Activated CD4-positive, alpha-beta T cell treated with anti-CD3 and anti-CD28 coated beads for 4 hours (primary cell): ENCODE measurements around the gene TK2.
"Not testable (repeated sequence)": the region's sequence is repeated elsewhere in the genome, so short reads cannot be mapped to it uniquely, and the experiment has no call there.

ENCODE experiments used
- DNase-seq, 2 donors: peaks; one replicate each; pipeline ENCODE4 v3.0.0-alpha.2; 2020

The TK2 gene

DNA sequence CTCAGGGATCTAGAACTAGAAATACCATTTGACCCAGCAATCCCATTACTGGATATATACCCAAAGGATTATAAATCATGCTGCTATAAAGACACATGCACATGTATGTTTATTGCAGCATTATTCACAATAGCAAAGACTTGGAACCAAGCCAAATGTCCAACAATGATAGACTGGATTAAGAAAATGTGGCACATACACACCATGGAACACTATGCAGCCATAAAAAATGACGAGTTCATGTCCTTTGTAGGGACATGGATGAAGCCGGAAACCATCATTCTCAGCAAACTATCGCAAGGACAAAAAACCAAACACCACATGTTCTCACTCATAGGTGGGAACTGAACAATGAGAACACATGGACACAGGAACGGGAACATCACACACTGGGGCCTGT is 48.4 kb downstream of the TK2 start:
- DNase-seq = not testable (repeated sequence)

DNA sequence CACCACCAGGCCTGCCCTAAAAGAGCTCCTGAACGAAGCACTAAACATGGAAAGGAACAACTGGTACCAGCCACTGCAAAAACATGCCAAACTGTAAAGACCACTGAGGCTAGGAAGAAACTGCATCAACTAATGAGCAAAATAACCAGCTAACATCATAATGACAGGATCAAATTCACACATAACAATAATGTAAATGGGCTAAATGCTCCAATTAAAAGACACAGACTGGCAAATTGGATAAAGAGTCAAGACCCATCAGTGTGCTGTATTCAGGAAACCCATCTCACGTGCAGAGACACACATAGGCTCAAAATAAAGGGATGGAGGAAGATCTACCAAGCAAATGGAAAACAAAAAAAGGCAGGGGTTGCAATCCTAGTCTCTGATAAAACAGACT is 52.0 kb downstream of the TK2 start:
- not testable (repeated sequence) for DNase-seq

- not testable (repeated sequence) for DNase-seq
These were observed 53.7 kb downstream of the TK2 start for GRCh38 chr16:66496226-66496625.

GRCh38 chr16:66495440-66495839 is 54.5 kb downstream of the TK2 start:
- no peak for DNase-seq

- DNase-seq = no peak
These were observed 55.0 kb downstream of the TK2 start for GRCh38 chr16:66494916-66495315.

DNA sequence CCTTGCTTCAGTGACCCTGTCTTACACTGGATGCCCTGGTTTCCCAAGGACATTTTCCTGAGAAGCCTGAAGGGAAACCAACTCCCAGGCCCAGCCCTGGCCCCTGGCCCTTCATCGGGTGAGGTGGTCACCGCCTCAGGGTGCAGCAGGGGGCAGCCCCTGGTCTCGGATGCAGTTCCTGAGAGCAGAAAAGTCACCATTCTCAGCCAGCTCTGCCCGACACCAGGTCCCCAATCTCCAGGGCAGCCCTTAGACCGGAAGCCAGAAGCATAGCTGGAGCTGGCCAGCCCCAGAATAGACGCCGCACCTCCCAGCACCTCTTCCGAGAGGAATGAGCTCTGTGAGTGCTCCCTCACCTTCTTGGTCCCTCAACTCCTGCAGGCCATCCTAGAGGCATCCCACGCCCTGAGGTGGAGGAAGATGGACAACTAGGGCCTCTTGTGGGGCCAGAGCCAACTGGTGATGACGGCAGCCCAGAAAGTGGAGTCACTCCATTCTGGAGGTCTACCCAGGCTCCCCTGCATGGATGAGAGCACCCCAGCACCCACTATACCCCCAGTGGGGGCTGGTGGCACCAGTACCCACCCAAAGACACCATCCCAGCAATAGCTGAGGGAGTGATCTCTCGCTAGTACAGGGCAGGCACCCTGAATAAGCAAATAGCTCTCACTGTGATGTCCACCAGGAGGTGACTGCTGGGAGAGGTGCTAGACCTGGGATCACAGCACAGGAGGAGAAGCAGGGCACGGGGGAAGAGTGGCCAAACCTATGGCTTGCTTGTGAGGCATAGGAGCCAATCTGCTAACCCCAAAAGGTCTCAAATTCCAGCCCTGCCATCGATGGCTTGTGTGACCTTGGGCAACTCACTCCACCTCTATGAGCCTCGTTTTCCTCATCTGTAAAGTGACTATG is 56.2 kb downstream of the TK2 start:
- DNase-seq = no peak

- DNase-seq = no peak
These were observed 58.2 kb downstream of the TK2 start for GRCh38 chr16:66491716-66492064.

- DNase-seq = no peak
These were observed 58.9 kb downstream of the TK2 start for GRCh38 chr16:66490774-66491715.

GRCh38 chr16:66489818-66490217 is 60.1 kb downstream of the TK2 start:
- no peak for DNase-seq

DNA sequence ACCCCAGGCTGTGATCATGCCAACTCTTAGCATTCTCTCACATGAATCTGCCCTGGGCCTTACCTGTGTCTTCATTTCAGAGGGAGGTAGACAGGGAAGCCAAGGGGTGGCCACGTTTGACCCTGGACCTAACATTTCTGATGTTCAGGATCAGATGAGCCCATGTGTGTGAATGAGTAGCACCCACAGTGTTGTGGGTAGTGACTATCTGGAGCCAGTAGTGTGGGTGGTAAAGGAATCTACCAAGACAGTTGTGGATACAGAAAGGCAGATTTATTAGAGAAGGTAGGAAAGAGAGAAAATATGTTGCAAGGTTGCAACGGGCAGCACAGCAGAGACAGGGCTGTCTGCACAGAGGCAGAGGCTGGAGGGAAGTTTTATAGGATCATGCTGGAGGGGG is 60.5 kb downstream of the TK2 start:
- no peak for DNase-seq

GRCh38 chr16:66488505-66488904 is 61.4 kb downstream of the TK2 start:
- DNase-seq = no peak

DNA sequence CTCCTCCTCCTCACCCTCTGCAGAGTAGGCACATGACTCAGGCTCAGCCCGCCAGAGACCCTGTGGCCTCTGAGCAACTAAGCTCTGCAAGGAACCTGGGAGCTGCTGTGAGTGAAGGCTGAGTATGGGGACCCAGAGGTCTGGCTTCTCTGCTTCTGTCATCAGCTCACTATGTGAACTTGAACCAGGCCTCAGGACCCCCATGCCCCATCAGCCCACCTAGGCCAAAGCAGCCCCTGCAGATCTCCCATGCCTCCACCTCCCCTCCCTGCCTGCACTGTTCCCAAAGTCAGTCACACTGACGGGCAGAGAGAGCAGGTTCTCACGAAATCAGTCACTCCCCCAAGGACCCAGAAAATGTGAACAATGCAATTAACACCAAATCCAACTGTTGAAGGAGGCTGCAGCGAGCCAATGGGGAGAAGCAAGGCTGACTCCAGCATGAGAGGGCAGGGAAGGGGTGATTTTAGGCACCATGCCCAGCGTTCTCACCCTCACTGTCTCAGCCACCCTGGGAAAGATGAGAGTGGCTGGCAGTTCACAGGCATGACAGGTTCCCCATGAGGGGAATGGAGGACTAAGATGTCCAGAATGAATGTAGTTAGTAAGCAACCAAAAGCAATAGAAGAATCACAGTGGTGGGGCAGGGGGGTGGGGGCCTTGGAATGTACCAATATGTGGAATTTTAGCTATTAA is 62.2 kb downstream of the TK2 start:
- no peak for DNase-seq

GRCh38 chr16:66486773-66487579 is 62.9 kb downstream of the TK2 start:
- no peak for DNase-seq

- no peak for DNase-seq
These were observed 63.6 kb downstream of the TK2 start for GRCh38 chr16:66486199-66486772.

GRCh38 chr16:66485376-66485775 is 64.5 kb downstream of the TK2 start:
- DNase-seq = no peak

DNA sequence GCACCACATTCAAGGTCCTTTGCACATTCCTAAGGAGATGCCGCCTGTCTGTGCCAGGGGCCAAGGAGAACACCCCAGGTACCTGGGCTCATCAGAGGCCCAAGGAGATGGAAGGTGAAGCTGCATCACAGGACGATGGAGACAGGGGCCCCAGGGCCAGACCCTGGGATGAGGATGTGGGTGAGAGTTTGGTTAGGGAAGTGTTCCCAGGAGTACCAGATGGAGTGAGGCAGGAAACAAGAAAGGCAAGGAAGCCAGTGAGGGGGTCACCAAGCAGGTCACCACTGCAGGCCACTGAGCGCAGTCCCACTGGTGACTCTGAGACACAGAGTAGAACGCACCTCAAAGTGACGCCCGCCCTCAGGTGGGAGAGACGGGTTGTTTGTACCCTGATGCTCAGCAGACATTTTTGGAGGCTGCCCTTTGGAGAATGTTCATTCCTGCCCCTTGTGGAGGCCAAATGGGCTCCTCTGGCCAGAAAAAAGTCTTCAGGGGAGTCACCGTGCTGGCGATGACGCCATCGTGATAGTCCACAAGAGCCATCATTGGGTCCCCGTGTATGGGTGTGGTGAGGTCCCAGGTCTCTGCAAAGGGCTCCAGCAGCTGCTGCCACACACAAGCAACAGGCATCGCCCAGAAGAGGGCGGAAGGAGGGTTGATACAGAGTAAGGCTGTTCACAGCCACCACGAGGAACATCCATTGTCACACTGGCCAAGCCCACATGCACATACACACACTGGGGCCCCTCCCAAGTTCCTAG is 65.3 kb downstream of the TK2 start:
- no peak for DNase-seq

GRCh38 chr16:66483689-66484452 is 66.1 kb downstream of the TK2 start:
- DNase-seq = peak; percentile 63 to 72

DNA sequence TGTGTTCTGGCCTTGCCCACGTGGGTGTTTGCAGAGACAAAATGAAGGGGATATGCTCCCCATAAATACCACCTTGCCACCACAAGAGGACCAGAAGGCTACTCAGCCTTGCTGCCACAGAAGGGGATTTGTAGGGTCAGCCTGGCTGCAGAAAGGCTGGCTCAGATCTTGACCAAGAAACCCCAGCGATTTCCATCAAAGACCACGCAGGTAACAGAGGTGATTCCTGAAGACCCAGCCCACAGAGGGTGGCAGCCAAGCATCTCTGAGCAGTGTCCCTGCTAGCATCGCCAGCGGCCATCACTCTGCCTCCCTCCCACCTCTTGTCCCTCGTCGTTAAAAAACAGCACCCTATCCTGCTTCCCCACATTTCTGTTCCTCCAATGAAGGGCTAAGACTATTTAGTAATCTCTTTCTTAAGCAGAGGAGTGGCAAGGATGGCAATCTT is 68.0 kb downstream of the TK2 start:
- DNase-seq = no peak

- DNase-seq = no peak
These were observed 68.6 kb downstream of the TK2 start for GRCh38 chr16:66481081-66481942.
